ENCODE results near the gene SPOCK1. TPM values are rescaled to one million over a fixed set of nuclear protein-coding genes. Genes with fewer than 3 reads are reported as not detected.

SPOCK1 gene
- total and polyA plus RNA-seq, 2 of the 13 experiments (the other 11 are each of a cell fraction or from before 2014, with no cell fraction given), result 0.18 to 0.29 TPM

DNA sequence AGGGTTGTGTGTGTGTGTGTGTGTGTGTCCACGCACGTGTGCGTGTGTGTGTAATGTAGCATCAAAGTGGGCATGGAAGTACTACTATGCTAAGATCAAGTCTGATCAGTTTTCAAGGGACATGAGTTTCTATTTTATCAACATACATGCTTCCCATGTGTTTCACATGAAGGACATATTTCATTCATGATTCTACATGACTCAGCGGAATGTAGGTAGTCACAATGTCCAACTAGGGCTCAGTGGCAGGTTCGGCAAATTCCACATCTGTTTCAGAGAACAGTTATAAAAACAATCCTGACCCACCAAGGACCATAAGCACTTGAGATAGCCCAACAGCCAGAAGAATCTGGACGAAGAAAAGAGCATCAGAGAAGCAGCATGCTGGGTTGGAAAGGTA is 148.3 kb downstream of the SPOCK1 start (continued):
- TF ChIP-seq, protein P1, sequence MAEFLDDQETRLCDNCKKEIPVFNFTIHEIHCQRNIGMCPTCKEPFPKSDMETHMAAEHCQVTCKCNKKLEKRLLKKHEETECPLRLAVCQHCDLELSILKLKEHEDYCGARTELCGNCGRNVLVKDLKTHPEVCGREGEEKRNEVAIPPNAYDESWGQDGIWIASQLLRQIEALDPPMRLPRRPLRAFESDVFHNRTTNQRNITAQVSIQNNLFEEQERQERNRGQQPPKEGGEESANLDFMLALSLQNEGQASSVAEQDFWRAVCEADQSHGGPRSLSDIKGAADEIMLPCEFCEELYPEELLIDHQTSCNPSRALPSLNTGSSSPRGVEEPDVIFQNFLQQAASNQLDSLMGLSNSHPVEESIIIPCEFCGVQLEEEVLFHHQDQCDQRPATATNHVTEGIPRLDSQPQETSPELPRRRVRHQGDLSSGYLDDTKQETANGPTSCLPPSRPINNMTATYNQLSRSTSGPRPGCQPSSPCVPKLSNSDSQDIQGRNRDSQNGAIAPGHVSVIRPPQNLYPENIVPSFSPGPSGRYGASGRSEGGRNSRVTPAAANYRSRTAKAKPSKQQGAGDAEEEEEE (CRISPR knock-in tag; IDR thresholded peaks at IDR 0.05; ENCODE audit: borderline replicate concordance), result no peak
- no peak for TF ChIP-seq BCL6 (CRISPR knock-in tag; IDR thresholded peaks at IDR 0.05)
- no peak for TF ChIP-seq NFKBIZ (CRISPR knock-in tag; IDR thresholded peaks at IDR 0.05)
- TF ChIP-seq MAFK (conservative IDR thresholded peaks at IDR 0.05 in 1 of 2, IDR thresholded peaks at IDR 0.05 in 1 of 2; ENCODE audit: low read length in 2 of 2), result peak; percentile 46 to 64
- TF ChIP-seq TFDP1 (CRISPR knock-in tag; IDR thresholded peaks at IDR 0.05; ENCODE audit: borderline replicate concordance), result no peak
- no peak for TF ChIP-seq KLF13 (CRISPR knock-in tag; IDR thresholded peaks at IDR 0.05)
- TF ChIP-seq NFE2L2 (IDR thresholded peaks at IDR 0.05; ENCODE audit: low read length), result peak; percentile 51
- TF ChIP-seq ZSCAN21 (CRISPR knock-in tag; IDR thresholded peaks at IDR 0.05; ENCODE audit: borderline replicate concordance), result no peak
- no peak for TF ChIP-seq TP53 (CRISPR knock-in tag; conservative IDR thresholded peaks at IDR 0.05)
- no peak for TF ChIP-seq ZNF136 (CRISPR knock-in tag; IDR thresholded peaks at IDR 0.05; ENCODE audit: low read depth)

GRCh38 chr5:137348759-137349158 is 150.4 kb downstream of the SPOCK1 start:
- no peak overlapping the region for H3K4me2 ChIP-seq (ENCODE audit: low read depth, low read length)
- intact Hi-C loops (cut with micrococcal nuclease; ENCODE audit: unreplicated experiment), result no loop called here
- H3K4me1 ChIP-seq (ENCODE audit: insufficient read depth, low read length), result no peaks in the 10 kb centered on the region
- H3K27me3 ChIP-seq (ENCODE audit: control insufficient read depth in 1 of 2, insufficient read depth in 2 of 2, low read length in 2 of 2), result 0 out of 5 replicates have a peak, but pooled peaks cover 0 to under 1% of the 10 kb centered on the region in 2 experiments
- in situ Hi-C loops (cut with HindIII; ENCODE audit: extremely low pct_ligation_motif_present, low pct_unique_long_range_greater_than_20kb), result loop anchor here (10.0 kb wide), 1 partner anchor 146 kb away; the partner anchor contains the start of gene SPOCK1
- ATAC-seq (peak; percentile 66), DNase-seq (ENCODE audit: low spot score) (no peak), FAIRE-seq (no peak)
- no peak overlapping the region for H3K4me3 ChIP-seq (replicated peaks in 1 of 3; ENCODE audit: insufficient read depth in 1 of 3, low read depth in 2 of 3, low read length in 3 of 3)
- ChIA-PET CTCF (ENCODE audit: low intra/inter-chr PET ratio, low total read pairs) (no interaction called here), POLR2A (no interaction called here)
- H3K9me3 ChIP-seq (ENCODE audit: low read length), result no peaks in the 10 kb centered on the region
- no peaks in the 10 kb centered on the region for H3K79me2 ChIP-seq (ENCODE audit: insufficient read depth, low read length)
- H3K36me3 ChIP-seq (replicated peaks in 1 of 2; ENCODE audit: control insufficient read depth in 1 of 2, insufficient read depth in 2 of 2, low read length in 2 of 2), result no peaks in the 10 kb centered on the region
- H3K9ac ChIP-seq (ENCODE audit: insufficient read depth, low read depth, low read length), result no peak overlapping the region
- BruUV-seq (replicated peaks), result no TSS peak
- WGBS (ENCODE audit: low lambda C conversion rate), result 0% methylated on average over 3 of the region's 3 CpGs
- no peaks in the 10 kb centered on the region for H4K20me1 ChIP-seq (ENCODE audit: insufficient read depth, low read length)
- no peak for TF ChIP-seq PATZ1 (CRISPR knock-in tag; IDR thresholded peaks at IDR 0.05)
- 0 out of 2 replicates have a peak, but pooled peaks have one; percentile 12 for TF ChIP-seq GATAD2A (CRISPR knock-in tag; IDR thresholded peaks at IDR 0.05)
- no peak overlapping the region for H3K27ac ChIP-seq (ENCODE audit: extremely low read length, insufficient read depth, low read length)
- no peak overlapping the region for H2AFZ ChIP-seq (ENCODE audit: low read length)
